Heart left ventricle (tissue), 16 donors: ENCODE data around the gene FBH1. TPM values are rescaled to one million over a fixed set of nuclear protein-coding genes. Genes with fewer than 3 reads are reported as not detected.

Experiments
- ATAC-seq, 4 donors: fragments of 200-7000 bp; cut with Tn5 transposase; one replicate each; pipeline ENCODE4 v1.9.1; 2020 to 2022; ENCODE audit warnings: moderate library complexity in 4 of 4, mild to moderate bottlenecking in 3 of 4, moderate number of reproducible peaks in 1 of 4
- DNase-seq, 5 donors: peaks; one replicate each; pipeline ENCODE4 v3.0.0-alpha.2; 2020
- H3K27ac ChIP-seq, 12 donors: fragments of 200-600 bp; sonication (generic) in 4 of 12; one replicate each; pipeline versions ENCODE4 v1.5.0 to v1.8.0; 2016 to 2022; ENCODE audit warnings: mild to moderate bottlenecking in 2 of 12
- H3K27me3 ChIP-seq, 9 donors: fragments of 200-600 bp; sonication (generic) in 2 of 9; one replicate each; pipeline versions ENCODE4 v1.5.1 to v1.8.0; 2016 to 2022; ENCODE audit warnings: mild to moderate bottlenecking in 3 of 9
- H3K36me3 ChIP-seq, 9 donors: fragments of 200-600 bp; sonication (generic) in 2 of 9; one replicate each; pipeline versions ENCODE4 v1.5.0 to v1.8.0; 2018 to 2022; ENCODE audit warnings: mild to moderate bottlenecking in 2 of 9
- H3K4me1 ChIP-seq, 12 donors: fragments of 200-600 bp; sonication (generic) in 4 of 12; one replicate each; pipeline versions ENCODE4 v1.5.0 to v1.8.0; 2016 to 2022; ENCODE audit warnings: mild to moderate bottlenecking in 3 of 12
- H3K4me3 ChIP-seq, 12 donors: fragments of 200-600 bp; sonication (generic) in 4 of 12; one replicate each; pipeline versions ENCODE4 v1.5.0 to v1.8.0; 2017 to 2022; ENCODE audit warnings: mild to moderate bottlenecking in 9 of 12, moderate library complexity in 4 of 12
- H3K9me3 ChIP-seq, 12 donors: fragments of 200-600 bp; sonication (generic) in 4 of 12; one replicate each; pipeline versions ENCODE4 v1.5.0 to v1.8.0; 2016 to 2022; ENCODE audit warnings: mild to moderate bottlenecking in 1 of 12
- POLR2A ChIP-seq, 2 donors: fragments of 450-650 bp; IDR thresholded peaks; one replicate each; pipeline ENCODE4 v1.6.1; 2017; ENCODE audit warnings: antibody characterized with exemption in 2 of 2, mild to moderate bottlenecking in 2 of 2, moderate library complexity in 2 of 2
- WGBS, 4 donors: extraction: QIAGEN DNeasy Blood & Tissue Kit in 2 of 4; methylation state at CpG; one replicate each; pipeline versions ENCODE4 v1.1.5 to v1.1.7; 2013 to 2018; 5-methylcytosine and 5-hydroxymethylcytosine counted together
- intact Hi-C, 10 donors: fragments of 100-400 bp; cut with DNase I; formaldehyde crosslinking; loops; one replicate each; pipeline versions ENCODE4 v1.11.1 to v1.14.2; 2022
- polyA plus RNA-seq, 2 donors: library from polyadenylated mRNA; stranded (reverse); fragments of 200-250 nt; gene quantifications; one replicate each; pipeline ENCODE4 v1.2.3, GENCODE V29; 2013
- total RNA-seq, 9 donors: library from RNA; depleted of rRNA in 2 of 9; stranded (reverse); fragments of >200 nt in 2 of 9; fragmentation: NEBNext Ultra II Directional in 3 of 9; extraction: Animal tissue kit (Norgen Biotek cat#: 25700) in 3 of 9; gene quantifications; one replicate each; pipeline versions ENCODE4 v1.1.0 to v1.2.4, GENCODE V29; 2016 to 2023
- TF ChIP-seq, protein P1 (sequence below), 12 donors: fragments of 200-600 bp; sonication (generic) in 4 of 12; IDR thresholded peaks; one replicate each; pipeline versions ENCODE4 v1.5.0 to v1.8.0; 2018 to 2022; ENCODE audit warnings: antibody characterized with exemption in 12 of 12, mild to moderate bottlenecking in 5 of 12
- donor health status: ischemic (EF 13 %, LVEDD 7.1; RV severe dilation, severe dysfunction).
- donor health status: healthy with polysubstance abuse.
- donor health status: DM: no; HTN: yes; CAD: no.
- donor health status: DM: no; HTN: no; CAD: no.
- donor health status: ischemic (EF 25% LVEDD 6.9; RV normal size, moderate dysfunction).
- donor health status: ischemic (EF 25% LVEDD 5.7; RV mildly dilated, moderate dysfunction).
- donor health status: healthy.
- donor health status: DM: yes; HTN: yes; CAD: no.
- donor health status: ischemic (EF 35%, LVEDD 5.7; RV mildly dilated, moderate dysfunction).
- donor health status: nonischemic (EF 11% LVEDD 7.7; RV severe dilation, severe dysfunction).
- donor health status: DM: yes; HTN: yes; CAD: no.
- donor health status: PGD.
- donor health status: ischemic (EF 29% LVEDD 5.4; RV normal size, mild dysfunction).
- donor health status: nonischemic (EF 23%, LVEDD 6.1; RV moderate dilation, normal function).

Gene FBH1
- total and polyA plus RNA-seq, 11 donors, result 57.4 to 111 (median 83.5) TPM

DNA sequence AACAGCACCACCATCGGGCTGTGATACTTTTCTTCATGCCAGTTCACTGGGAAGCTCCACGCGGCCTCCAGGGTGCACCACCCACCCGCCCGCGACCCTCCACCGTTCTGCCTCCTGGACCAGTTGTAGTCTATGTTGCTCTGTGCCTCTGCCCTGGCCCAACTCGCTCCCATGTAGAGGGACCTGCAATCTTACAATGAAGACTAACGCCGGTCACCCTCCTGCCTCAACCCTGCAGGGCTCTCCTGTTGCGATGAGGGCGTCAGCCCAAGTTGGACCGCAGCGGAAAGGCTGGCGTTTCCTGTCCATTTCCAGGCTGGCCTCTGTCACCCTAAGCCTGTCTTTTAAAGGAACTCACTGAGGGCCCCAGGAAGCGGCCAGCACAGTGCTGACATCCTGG is 52.4 kb downstream of the FBH1 start:
- TF ChIP-seq POLR2A (IDR thresholded peaks at IDR 0.05), result no peak
- TF ChIP-seq, protein P1, sequence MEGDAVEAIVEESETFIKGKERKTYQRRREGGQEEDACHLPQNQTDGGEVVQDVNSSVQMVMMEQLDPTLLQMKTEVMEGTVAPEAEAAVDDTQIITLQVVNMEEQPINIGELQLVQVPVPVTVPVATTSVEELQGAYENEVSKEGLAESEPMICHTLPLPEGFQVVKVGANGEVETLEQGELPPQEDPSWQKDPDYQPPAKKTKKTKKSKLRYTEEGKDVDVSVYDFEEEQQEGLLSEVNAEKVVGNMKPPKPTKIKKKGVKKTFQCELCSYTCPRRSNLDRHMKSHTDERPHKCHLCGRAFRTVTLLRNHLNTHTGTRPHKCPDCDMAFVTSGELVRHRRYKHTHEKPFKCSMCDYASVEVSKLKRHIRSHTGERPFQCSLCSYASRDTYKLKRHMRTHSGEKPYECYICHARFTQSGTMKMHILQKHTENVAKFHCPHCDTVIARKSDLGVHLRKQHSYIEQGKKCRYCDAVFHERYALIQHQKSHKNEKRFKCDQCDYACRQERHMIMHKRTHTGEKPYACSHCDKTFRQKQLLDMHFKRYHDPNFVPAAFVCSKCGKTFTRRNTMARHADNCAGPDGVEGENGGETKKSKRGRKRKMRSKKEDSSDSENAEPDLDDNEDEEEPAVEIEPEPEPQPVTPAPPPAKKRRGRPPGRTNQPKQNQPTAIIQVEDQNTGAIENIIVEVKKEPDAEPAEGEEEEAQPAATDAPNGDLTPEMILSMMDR (IDR thresholded peaks at IDR 0.05), result peak in 1 of 12 donors; percentile 7
- Histone ChIP-seq H3K27ac (peak overlapping the region; percentile 5 to 98 (median 88)), H3K4me3 (peak overlapping the region in 2 of 12 donors; percentile 24 to 25), H3K27me3 (no peaks in the 10 kb centered on the region), H3K36me3 (peaks cover 0 to 18% (median 16%) of the 10 kb centered on the region in 9 donors), H3K4me1 (peaks cover 6 to 69% (median 48%) of the 10 kb centered on the region in 12 donors), H3K9me3 (no peaks in the 10 kb centered on the region)
- ATAC-seq (peak; percentile 22 to 56 (median 36)), DNase-seq (peak; percentile 70 to 84 (median 79))
- intact Hi-C loops, result loop anchor here in 6 of 10 donors (10.0 kb wide), 2 partner anchors 72 to 142 kb away; partner anchors contain the start of gene RBM17 (in 2 of the 6)
- 48 to 65% (median 56%) methylated on average over 16 of the region's 16 CpGs for WGBS, 4 donors

DNA sequence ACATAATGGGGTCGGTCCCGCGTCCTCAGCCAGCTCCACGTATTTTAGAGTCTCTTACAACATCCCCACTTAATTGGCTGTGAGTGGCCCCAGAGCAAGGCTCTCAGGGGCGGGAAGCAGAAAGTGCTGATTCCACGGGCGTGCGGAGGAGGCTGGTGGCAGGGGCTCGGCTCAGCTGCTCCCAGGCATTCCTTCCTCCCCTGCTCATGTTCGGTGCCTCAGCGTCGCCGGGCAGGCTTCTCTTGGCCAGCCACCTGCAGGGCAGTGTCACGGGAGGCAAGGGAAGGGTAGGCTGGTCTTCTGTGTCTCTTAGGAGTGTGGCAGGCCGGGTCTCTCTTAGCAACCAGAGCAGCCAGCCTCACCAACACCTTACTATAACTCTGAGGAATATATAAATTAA is 53.5 kb downstream of the FBH1 start:
- ATAC-seq (peak; percentile 24 to 67 (median 52)), DNase-seq (peak; percentile 62 to 87 (median 79))
- Histone ChIP-seq H3K4me1 (peaks cover 6 to 70% (median 48%) of the 10 kb centered on the region in 12 donors), H3K9me3 (no peaks in the 10 kb centered on the region), H3K27me3 (no peaks in the 10 kb centered on the region), H3K4me3 (peak overlapping the region in 5 of 12 donors; percentile 3 to 49 (median 23)), H3K36me3 (peaks cover 0 to 7% (median 6%) of the 10 kb centered on the region in 9 donors), H3K27ac (peak overlapping the region; percentile 68 to 98 (median 88))
- WGBS, 4 donors, result 56 to 75% (median 58%) methylated on average over 11 to 15 of the region's 15 CpGs
- TF ChIP-seq, protein P1 (IDR thresholded peaks at IDR 0.05), result no peak
- TF ChIP-seq POLR2A (IDR thresholded peaks at IDR 0.05), result no peak
- intact Hi-C loops, result loop anchor here in 6 of 10 donors (10.0 kb wide), 2 partner anchors 71 to 141 kb away; partner anchors contain the start of gene RBM17 (in 2 of the 6)

DNA sequence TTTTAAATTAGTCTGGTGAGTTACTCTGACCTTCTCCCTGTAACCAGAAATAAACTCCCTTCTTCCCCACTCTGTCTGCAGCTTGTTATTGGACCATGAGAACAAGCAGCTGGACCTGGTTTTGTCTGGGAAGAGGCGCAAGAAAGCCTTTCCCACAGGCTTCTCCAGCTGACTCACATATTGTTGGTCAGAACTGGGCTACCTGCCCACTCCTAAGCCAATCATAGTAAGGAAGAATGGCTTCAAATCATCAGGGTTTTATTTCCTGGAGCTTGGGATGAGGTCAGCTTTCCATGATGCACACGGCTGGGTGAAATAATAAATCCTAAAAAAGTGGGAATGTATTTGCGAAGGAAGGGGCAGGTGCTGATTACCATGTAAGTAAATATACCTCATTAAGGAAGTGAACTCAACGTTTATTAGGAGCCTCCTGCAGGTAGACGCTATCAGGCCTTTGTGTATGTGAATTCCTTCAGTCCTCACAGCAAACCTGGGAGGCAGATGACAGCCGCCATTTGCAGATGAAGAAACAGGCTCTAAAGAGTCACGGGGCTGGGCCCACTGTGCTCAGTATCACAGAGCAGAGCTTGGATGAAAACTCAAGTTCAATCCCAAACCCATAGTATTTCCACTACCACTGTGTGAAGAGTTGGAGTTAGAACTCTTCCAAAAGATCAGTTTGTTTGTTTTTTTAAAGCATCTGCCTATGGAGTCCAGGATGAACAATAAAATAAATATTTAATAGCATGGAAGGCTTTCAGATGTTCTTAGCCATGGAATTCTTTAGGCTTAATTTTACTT is 54.5 kb downstream of the FBH1 start:
- TF ChIP-seq, protein P1 (IDR thresholded peaks at IDR 0.05), result no peak
- no peak for TF ChIP-seq POLR2A (IDR thresholded peaks at IDR 0.05)
- Histone ChIP-seq H3K36me3 (no peaks in the 10 kb centered on the region), H3K27ac (peak overlapping the region; percentile 73 to 98 (median 88)), H3K27me3 (no peaks in the 10 kb centered on the region), H3K4me1 (peaks cover 6 to 76% (median 52%) of the 10 kb centered on the region in 12 donors), H3K9me3 (no peaks in the 10 kb centered on the region), H3K4me3 (peak overlapping the region in 6 of 12 donors; percentile 26 to 54 (median 44))
- ATAC-seq, result peak; percentile 73 to 82 (median 78)
- intact Hi-C loops, result loop anchor here (2.0 to 10.0 kb wide), 7 partner anchors 32 to 144 kb away; partner anchors contain the start of genes RBM17 (in 7 of the 10) and IL15RA (in 1 of the 10)
- WGBS, 4 donors, result 46 to 65% (median 52%) methylated on average over 7 of the region's 7 CpGs
- peak in 4 of 5 donors; percentile 86 to 90 (median 89) for DNase-seq

DNA sequence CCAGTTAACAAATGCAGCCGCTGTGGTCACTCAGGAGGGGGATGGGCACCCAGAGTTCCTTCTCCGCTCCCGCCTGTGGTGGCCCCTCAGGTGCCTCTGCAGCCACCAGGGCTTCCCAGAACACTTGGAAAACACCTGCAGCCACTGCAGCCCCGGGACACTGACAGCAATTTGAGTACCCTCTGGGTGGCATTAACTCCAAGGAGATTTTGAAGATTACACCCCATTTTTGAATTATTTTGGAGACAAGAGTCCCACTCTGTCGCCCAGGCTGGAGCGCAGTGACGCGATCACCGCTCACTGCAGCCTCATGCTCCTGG is 55.1 kb downstream of the FBH1 start:
- WGBS, 4 donors, result 78 to 93% (median 87%) methylated on average over 9 of the region's 9 CpGs
- Histone ChIP-seq H3K27ac (peak overlapping the region; percentile 73 to 98 (median 88)), H3K36me3 (no peaks in the 10 kb centered on the region), H3K4me3 (peak overlapping the region in 9 of 12 donors; percentile 24 to 54 (median 38)), H3K27me3 (no peaks in the 10 kb centered on the region), H3K4me1 (peaks cover 6 to 76% (median 52%) of the 10 kb centered on the region in 12 donors), H3K9me3 (no peaks in the 10 kb centered on the region)
- no peak for TF ChIP-seq POLR2A (IDR thresholded peaks at IDR 0.05)
- TF ChIP-seq, protein P1 (IDR thresholded peaks at IDR 0.05), result no peak
- no peak for ATAC-seq
- peak in 1 of 5 donors; percentile 33 for DNase-seq
- intact Hi-C loops, result loop anchor here (2.0 to 10.0 kb wide), 7 partner anchors 32 to 144 kb away; partner anchors contain the start of genes RBM17 (in 7 of the 10) and IL15RA (in 1 of the 10)
